OCI-LY3 (cell line): ENCODE measurements around the gene ADGRG4.

ENCODE experiments used
- EZH2phosphoT487 ChIP-seq: fragments of 200-600 bp; shearing (Covaris generic); IDR thresholded peaks from 2 replicates; pipeline ENCODE4 v1.6.1; 2018; ENCODE audit warnings: antibody characterized with exemption, mixed run types, low read depth
- TF ChIP-seq, protein P1 (sequence below): fragments of 200-600, 300-600 bp; sonication (generic); IDR thresholded peaks from 2 replicates; pipeline ENCODE4 v1.5.1; 2014; ENCODE audit warnings: antibody characterized with exemption, low read length, low read depth

DNA sequence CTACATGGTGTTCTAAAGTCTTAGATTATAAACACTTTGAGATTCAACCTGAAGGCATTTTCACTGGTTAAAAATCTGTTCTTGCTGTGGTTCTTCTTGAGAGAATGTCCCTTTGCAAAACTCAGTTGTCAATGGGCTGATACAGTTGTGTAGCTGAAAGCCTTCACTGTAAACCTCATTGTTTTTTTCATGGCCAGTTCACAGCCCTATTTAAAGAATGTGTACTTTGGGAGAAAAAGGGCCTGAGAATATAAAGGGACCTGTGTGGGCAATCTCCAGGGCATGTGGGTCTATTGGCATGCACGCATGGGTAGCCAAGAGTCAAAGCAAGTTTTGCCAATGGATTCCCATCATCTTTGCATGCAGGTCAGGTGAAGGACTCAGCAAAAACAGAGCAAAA, 41.8 kb upstream of the ADGRG4 start:
- TF ChIP-seq, protein P1, sequence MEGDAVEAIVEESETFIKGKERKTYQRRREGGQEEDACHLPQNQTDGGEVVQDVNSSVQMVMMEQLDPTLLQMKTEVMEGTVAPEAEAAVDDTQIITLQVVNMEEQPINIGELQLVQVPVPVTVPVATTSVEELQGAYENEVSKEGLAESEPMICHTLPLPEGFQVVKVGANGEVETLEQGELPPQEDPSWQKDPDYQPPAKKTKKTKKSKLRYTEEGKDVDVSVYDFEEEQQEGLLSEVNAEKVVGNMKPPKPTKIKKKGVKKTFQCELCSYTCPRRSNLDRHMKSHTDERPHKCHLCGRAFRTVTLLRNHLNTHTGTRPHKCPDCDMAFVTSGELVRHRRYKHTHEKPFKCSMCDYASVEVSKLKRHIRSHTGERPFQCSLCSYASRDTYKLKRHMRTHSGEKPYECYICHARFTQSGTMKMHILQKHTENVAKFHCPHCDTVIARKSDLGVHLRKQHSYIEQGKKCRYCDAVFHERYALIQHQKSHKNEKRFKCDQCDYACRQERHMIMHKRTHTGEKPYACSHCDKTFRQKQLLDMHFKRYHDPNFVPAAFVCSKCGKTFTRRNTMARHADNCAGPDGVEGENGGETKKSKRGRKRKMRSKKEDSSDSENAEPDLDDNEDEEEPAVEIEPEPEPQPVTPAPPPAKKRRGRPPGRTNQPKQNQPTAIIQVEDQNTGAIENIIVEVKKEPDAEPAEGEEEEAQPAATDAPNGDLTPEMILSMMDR: no peak
- TF ChIP-seq EZH2phosphoT487: no peak
